Heart left ventricle (tissue), 16 donors: ENCODE data around the gene TTC16. TPM values are rescaled to one million over a fixed set of nuclear protein-coding genes. Genes with fewer than 3 reads are reported as not detected.
A peak's percentile ranks its signal among the peaks of the same experiment; 100 is the strongest.

Experiments
- ATAC-seq, 4 donors: fragments of 200-7000 bp; cut with Tn5 transposase; one replicate each; pipeline ENCODE4 v1.9.1; 2020 to 2022; ENCODE audit warnings: moderate library complexity in 4 of 4, mild to moderate bottlenecking in 3 of 4, moderate number of reproducible peaks in 1 of 4
- DNase-seq, 5 donors: peaks; one replicate each; pipeline ENCODE4 v3.0.0-alpha.2; 2020
- H3K27ac ChIP-seq, 12 donors: fragments of 200-600 bp; sonication (generic) in 4 of 12; one replicate each; pipeline versions ENCODE4 v1.5.0 to v1.8.0; 2016 to 2022; ENCODE audit warnings: mild to moderate bottlenecking in 2 of 12
- H3K27me3 ChIP-seq, 9 donors: fragments of 200-600 bp; sonication (generic) in 2 of 9; one replicate each; pipeline versions ENCODE4 v1.5.1 to v1.8.0; 2016 to 2022; ENCODE audit warnings: mild to moderate bottlenecking in 3 of 9
- H3K36me3 ChIP-seq, 9 donors: fragments of 200-600 bp; sonication (generic) in 2 of 9; one replicate each; pipeline versions ENCODE4 v1.5.0 to v1.8.0; 2018 to 2022; ENCODE audit warnings: mild to moderate bottlenecking in 2 of 9
- H3K4me1 ChIP-seq, 12 donors: fragments of 200-600 bp; sonication (generic) in 4 of 12; one replicate each; pipeline versions ENCODE4 v1.5.0 to v1.8.0; 2016 to 2022; ENCODE audit warnings: mild to moderate bottlenecking in 3 of 12
- H3K4me3 ChIP-seq, 12 donors: fragments of 200-600 bp; sonication (generic) in 4 of 12; one replicate each; pipeline versions ENCODE4 v1.5.0 to v1.8.0; 2017 to 2022; ENCODE audit warnings: mild to moderate bottlenecking in 9 of 12, moderate library complexity in 4 of 12
- H3K9me3 ChIP-seq, 12 donors: fragments of 200-600 bp; sonication (generic) in 4 of 12; one replicate each; pipeline versions ENCODE4 v1.5.0 to v1.8.0; 2016 to 2022; ENCODE audit warnings: mild to moderate bottlenecking in 1 of 12
- POLR2A ChIP-seq, 2 donors: fragments of 450-650 bp; IDR thresholded peaks; one replicate each; pipeline ENCODE4 v1.6.1; 2017; ENCODE audit warnings: antibody characterized with exemption in 2 of 2, mild to moderate bottlenecking in 2 of 2, moderate library complexity in 2 of 2
- WGBS, 4 donors: extraction: QIAGEN DNeasy Blood & Tissue Kit in 2 of 4; methylation state at CpG; one replicate each; pipeline versions ENCODE4 v1.1.5 to v1.1.7; 2013 to 2018; 5-methylcytosine and 5-hydroxymethylcytosine counted together
- intact Hi-C, 10 donors: fragments of 100-400 bp; cut with DNase I; formaldehyde crosslinking; loops; one replicate each; pipeline versions ENCODE4 v1.11.1 to v1.14.2; 2022
- polyA plus RNA-seq, 2 donors: library from polyadenylated mRNA; stranded (reverse); fragments of 200-250 nt; gene quantifications; one replicate each; pipeline ENCODE4 v1.2.3, GENCODE V29; 2013
- total RNA-seq, 9 donors: library from RNA; depleted of rRNA in 2 of 9; stranded (reverse); fragments of >200 nt in 2 of 9; fragmentation: NEBNext Ultra II Directional in 3 of 9; extraction: Animal tissue kit (Norgen Biotek cat#: 25700) in 3 of 9; gene quantifications; one replicate each; pipeline versions ENCODE4 v1.1.0 to v1.2.4, GENCODE V29; 2016 to 2023
- TF ChIP-seq, protein P1 (sequence below), 12 donors: fragments of 200-600 bp; sonication (generic) in 4 of 12; IDR thresholded peaks; one replicate each; pipeline versions ENCODE4 v1.5.0 to v1.8.0; 2018 to 2022; ENCODE audit warnings: antibody characterized with exemption in 12 of 12, mild to moderate bottlenecking in 5 of 12
- donor health status: ischemic (EF 13 %, LVEDD 7.1; RV severe dilation, severe dysfunction).
- donor health status: healthy with polysubstance abuse.
- donor health status: DM: no; HTN: yes; CAD: no.
- donor health status: DM: no; HTN: no; CAD: no.
- donor health status: ischemic (EF 25% LVEDD 6.9; RV normal size, moderate dysfunction).
- donor health status: ischemic (EF 25% LVEDD 5.7; RV mildly dilated, moderate dysfunction).
- donor health status: healthy.
- donor health status: DM: yes; HTN: yes; CAD: no.
- donor health status: ischemic (EF 35%, LVEDD 5.7; RV mildly dilated, moderate dysfunction).
- donor health status: nonischemic (EF 11% LVEDD 7.7; RV severe dilation, severe dysfunction).
- donor health status: DM: yes; HTN: yes; CAD: no.
- donor health status: PGD.
- donor health status: ischemic (EF 29% LVEDD 5.4; RV normal size, mild dysfunction).
- donor health status: nonischemic (EF 23%, LVEDD 6.1; RV moderate dilation, normal function).

The TTC16 gene
- total and polyA plus RNA-seq, 11 donors, result 0.09 to 0.61 (median 0.27) TPM; not detected in 2

DNA sequence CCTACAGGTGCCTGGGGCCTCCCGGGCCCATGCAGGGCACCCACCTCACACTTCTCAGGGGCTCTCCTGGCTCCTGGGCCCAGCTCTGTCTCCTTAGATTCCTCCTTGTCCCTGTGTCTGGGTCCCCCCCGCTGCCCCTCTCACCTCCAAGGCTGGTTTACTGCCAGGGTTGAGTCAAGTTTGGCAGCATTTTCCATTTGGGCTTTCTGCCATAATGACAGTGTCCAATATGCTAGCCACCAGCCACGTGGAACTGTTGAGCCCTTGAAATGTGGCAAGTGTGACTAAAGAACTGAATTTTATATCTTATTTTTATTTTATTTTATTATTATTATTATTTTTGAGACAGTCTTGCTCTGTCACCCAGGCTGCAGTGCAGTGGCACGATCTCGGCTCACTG is 1.9 kb downstream of the TTC16 start:
- H3K9me3 ChIP-seq, result no peaks in the 10 kb centered on the region
- H3K27me3 ChIP-seq, result no peaks in the 10 kb centered on the region
- peaks cover 0 to 26% (median 13%) of the 10 kb centered on the region in 12 donors for H3K4me1 ChIP-seq
- no peaks in the 10 kb centered on the region for H3K36me3 ChIP-seq
- ATAC-seq (no peak), DNase-seq (no peak)
- intact Hi-C loops, result loop anchor here in 4 of 10 donors (5.0 kb wide), 2 partner anchors 105 to 110 kb away; partner anchors contain the start of gene STXBP1 (in 3 of the 4)
- TF ChIP-seq POLR2A (IDR thresholded peaks at IDR 0.05), result no peak
- TF ChIP-seq, protein P1, sequence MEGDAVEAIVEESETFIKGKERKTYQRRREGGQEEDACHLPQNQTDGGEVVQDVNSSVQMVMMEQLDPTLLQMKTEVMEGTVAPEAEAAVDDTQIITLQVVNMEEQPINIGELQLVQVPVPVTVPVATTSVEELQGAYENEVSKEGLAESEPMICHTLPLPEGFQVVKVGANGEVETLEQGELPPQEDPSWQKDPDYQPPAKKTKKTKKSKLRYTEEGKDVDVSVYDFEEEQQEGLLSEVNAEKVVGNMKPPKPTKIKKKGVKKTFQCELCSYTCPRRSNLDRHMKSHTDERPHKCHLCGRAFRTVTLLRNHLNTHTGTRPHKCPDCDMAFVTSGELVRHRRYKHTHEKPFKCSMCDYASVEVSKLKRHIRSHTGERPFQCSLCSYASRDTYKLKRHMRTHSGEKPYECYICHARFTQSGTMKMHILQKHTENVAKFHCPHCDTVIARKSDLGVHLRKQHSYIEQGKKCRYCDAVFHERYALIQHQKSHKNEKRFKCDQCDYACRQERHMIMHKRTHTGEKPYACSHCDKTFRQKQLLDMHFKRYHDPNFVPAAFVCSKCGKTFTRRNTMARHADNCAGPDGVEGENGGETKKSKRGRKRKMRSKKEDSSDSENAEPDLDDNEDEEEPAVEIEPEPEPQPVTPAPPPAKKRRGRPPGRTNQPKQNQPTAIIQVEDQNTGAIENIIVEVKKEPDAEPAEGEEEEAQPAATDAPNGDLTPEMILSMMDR (IDR thresholded peaks at IDR 0.05), result no peak
- no peak overlapping the region for H3K4me3 ChIP-seq
- peak overlapping the region in 2 of 12 donors; percentile 19 to 22 for H3K27ac ChIP-seq
- WGBS, 4 donors, result 74 to 78% (median 75%) methylated on average over 5 of the region's 5 CpGs

DNA sequence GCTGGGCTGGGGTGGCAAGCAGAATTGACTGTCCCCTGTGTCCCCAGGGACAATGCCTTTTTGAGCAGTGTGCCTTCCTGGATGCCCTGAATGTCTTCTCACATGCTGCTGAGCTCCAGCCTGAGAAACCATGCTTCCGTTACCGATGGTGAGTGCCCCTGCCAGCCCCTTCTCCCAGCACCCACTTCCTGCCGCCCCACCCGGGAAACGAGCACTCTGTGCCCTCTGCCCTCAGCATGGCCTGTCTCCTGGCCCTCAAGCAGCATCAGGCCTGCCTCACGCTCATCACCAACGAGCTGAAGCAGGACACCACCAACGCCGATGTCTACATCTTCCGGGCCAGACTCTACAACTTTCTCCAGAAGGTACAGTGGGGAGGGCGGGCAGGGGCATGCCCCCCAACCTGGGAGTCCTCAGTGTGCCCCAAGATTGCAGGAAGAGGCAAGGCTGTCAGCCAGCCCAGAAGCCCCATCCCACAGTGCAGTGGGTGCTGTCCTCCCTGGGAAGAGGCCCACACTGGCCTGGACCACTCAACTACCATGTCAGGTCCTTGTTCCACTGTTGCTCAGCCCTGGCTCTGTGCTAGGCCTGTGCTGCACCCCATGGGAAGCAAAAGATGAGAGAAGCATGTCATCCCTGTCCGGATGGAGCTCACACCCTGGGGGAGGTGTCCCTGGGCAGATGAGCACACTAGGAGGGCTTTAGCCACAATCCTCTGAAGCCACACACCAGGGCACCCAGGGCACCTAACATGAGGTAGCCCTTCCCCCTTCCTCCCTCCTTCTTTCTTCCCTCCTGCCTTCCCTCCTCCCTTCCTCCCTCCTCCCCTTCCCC is 4.4 kb downstream of the TTC16 start:
- no peak for ATAC-seq
- intact Hi-C loops, result loop anchor here in 1 of 10 donors (10.0 kb wide), 1 partner anchor 215 kb away; no protein-coding TSS in a partner anchor
- TF ChIP-seq, protein P1 (IDR thresholded peaks at IDR 0.05), result no peak
- no peak for TF ChIP-seq POLR2A (IDR thresholded peaks at IDR 0.05)
- H3K36me3 ChIP-seq, result no peaks in the 10 kb centered on the region
- no peaks in the 10 kb centered on the region for H3K9me3 ChIP-seq
- no peaks in the 10 kb centered on the region for H3K27me3 ChIP-seq
- DNase-seq, result peak in 1 of 5 donors; percentile 42
- no peak overlapping the region for H3K4me3 ChIP-seq
- 71 to 84% (median 83%) methylated on average over 7 to 12 of the region's 12 CpGs for WGBS, 4 donors
- H3K27ac ChIP-seq, result peak overlapping the region in 1 of 12 donors; percentile 64
- H3K4me1 ChIP-seq, result peaks cover 0 to 24% (median 12%) of the 10 kb centered on the region in 12 donors

DNA sequence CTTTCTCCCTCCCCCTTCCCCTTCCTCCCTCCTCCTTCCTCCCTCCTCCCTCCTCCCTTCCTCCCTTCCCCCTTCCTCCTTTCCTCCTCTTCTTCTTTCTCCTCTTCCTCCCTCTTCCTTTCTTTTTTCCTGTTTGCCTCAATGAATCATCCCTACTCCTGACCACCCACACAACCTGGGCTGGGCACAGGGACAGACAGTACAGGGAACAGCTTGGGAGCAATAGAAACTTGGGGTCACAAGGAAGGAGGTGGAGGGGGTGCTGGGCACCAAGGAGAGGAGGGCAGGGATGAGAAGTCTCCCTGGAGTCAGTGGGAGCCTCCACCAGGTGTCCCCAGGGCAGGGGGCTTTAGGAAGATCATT is 5.0 kb downstream of the TTC16 start:
- Histone ChIP-seq H3K36me3 (no peaks in the 10 kb centered on the region), H3K27ac (no peak overlapping the region), H3K9me3 (no peaks in the 10 kb centered on the region), H3K4me1 (peaks cover 0 to 24% (median 12%) of the 10 kb centered on the region in 12 donors), H3K27me3 (no peaks in the 10 kb centered on the region), H3K4me3 (no peak overlapping the region)
- TF ChIP-seq POLR2A (IDR thresholded peaks at IDR 0.05), result no peak
- TF ChIP-seq, protein P1 (IDR thresholded peaks at IDR 0.05), result no peak
- intact Hi-C loops, result loop anchor here in 1 of 10 donors (10.0 kb wide), 1 partner anchor 216 kb away; no protein-coding TSS in a partner anchor
- no peak for DNase-seq
- no peak for ATAC-seq

DNA sequence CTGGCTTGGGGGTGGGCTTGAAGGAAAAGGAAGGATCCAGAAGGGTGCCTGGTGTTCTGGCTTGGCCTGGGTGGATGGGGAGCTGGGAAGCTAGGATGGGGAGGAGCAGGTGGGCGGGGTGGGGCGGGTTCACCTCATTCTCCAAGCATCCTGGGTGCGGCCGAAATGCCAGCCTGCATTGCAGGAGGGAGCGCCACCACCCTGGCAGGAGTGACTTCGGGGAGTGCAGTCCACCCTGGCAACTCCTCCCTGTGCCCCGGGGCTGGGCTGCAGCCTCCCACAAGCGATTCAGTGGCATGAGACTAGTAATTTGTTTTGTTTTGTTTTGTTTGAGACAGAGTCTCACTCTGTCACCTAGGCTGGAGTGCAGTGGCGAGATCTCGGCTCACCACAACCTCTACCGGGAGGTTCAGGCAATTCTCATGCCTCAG is 5.5 kb downstream of the TTC16 start:
- TF ChIP-seq, protein P1 (IDR thresholded peaks at IDR 0.05), result no peak
- TF ChIP-seq POLR2A (IDR thresholded peaks at IDR 0.05), result no peak
- ATAC-seq (no peak), DNase-seq (peak in 1 of 5 donors; percentile 43)
- Histone ChIP-seq H3K4me3 (no peak overlapping the region), H3K4me1 (peaks cover 0 to 18% (median 7%) of the 10 kb centered on the region in 12 donors), H3K27me3 (no peaks in the 10 kb centered on the region), H3K27ac (no peak overlapping the region), H3K36me3 (no peaks in the 10 kb centered on the region), H3K9me3 (no peaks in the 10 kb centered on the region)
- intact Hi-C loops, result loop anchor here in 1 of 10 donors (10.0 kb wide), 1 partner anchor 217 kb away; no protein-coding TSS in a partner anchor
- 61 to 83% (median 66%) methylated on average over 4 to 11 of the region's 11 CpGs for WGBS, 4 donors
